ENCODE results near the gene NEDD4.
"Not testable (repeated sequence)": the region's sequence is repeated elsewhere in the genome, so short reads cannot be mapped to it uniquely, and the experiment has no call there.

NEDD4 gene

GRCh38 chr15:56004281-56004680 lies 10.9 kb upstream of the NEDD4 start:
- DNase-seq = not testable (repeated sequence)

GRCh38 chr15:56003777-56004176 lies 10.4 kb upstream of the NEDD4 start:
- peak; percentile 47 for DNase-seq

GRCh38 chr15:56003277-56003676 lies 9.9 kb upstream of the NEDD4 start:
- DNase-seq = not testable (repeated sequence)

- DNase-seq = no peak
Measured at GRCh38 chr15:56001471-56002078, 8.2 kb upstream of the NEDD4 start.

GRCh38 chr15:55999658-56000057 lies 6.2 kb upstream of the NEDD4 start:
- DNase-seq = no peak

GRCh38 chr15:55998478-55998877 lies 5.1 kb upstream of the NEDD4 start:
- peak; percentile 12 for DNase-seq

- peak; percentile 91 for DNase-seq
Measured at GRCh38 chr15:55993804-55994560, 570 bp upstream of the NEDD4 start.

GRCh38 chr15:55992769-55993110 lies 672 bp downstream of the NEDD4 start:
- no peak for DNase-seq

GRCh38 chr15:55991802-55992768 lies 1.3 kb downstream of the NEDD4 start:
- DNase-seq = peak; percentile 43

- peak; percentile 28 for DNase-seq
Measured at GRCh38 chr15:55990998-55991397, 2.4 kb downstream of the NEDD4 start.

- peak; percentile 28 for DNase-seq
Measured at GRCh38 chr15:55990516-55990915, 2.9 kb downstream of the NEDD4 start.

- DNase-seq = peak; percentile 11
Measured at GRCh38 chr15:55989383-55989782, 4.0 kb downstream of the NEDD4 start.

- no peak for DNase-seq
Measured at GRCh38 chr15:55981582-55982249, 11.7 kb downstream of the NEDD4 start.

GRCh38 chr15:55980511-55980910 lies 12.9 kb downstream of the NEDD4 start:
- DNase-seq = no peak

- DNase-seq = no peak
Measured at GRCh38 chr15:55977231-55977630, 16.2 kb downstream of the NEDD4 start.

GRCh38 chr15:55970286-55970685 lies 23.1 kb downstream of the NEDD4 start:
- DNase-seq = no peak

GRCh38 chr15:55969582-55969981 lies 23.8 kb downstream of the NEDD4 start:
- DNase-seq = no peak

- DNase-seq = no peak
Measured at GRCh38 chr15:55968923-55969322, 24.5 kb downstream of the NEDD4 start.

GRCh38 chr15:55965091-55965490 lies 28.3 kb downstream of the NEDD4 start:
- DNase-seq = no peak

- DNase-seq = no peak
Measured at GRCh38 chr15:55960946-55961345, 32.5 kb downstream of the NEDD4 start.

- DNase-seq = no peak
Measured at GRCh38 chr15:55959744-55960447, 33.5 kb downstream of the NEDD4 start.

- no peak for DNase-seq
Measured at GRCh38 chr15:55958349-55958748, 35.1 kb downstream of the NEDD4 start.
